Measurements from ENCODE around the gene UAP1L1.

Gene UAP1L1

GRCh38 chr9:137103206-137103999 is 26.1 kb downstream of the UAP1L1 start:
- no peak for DNase-seq

DNA sequence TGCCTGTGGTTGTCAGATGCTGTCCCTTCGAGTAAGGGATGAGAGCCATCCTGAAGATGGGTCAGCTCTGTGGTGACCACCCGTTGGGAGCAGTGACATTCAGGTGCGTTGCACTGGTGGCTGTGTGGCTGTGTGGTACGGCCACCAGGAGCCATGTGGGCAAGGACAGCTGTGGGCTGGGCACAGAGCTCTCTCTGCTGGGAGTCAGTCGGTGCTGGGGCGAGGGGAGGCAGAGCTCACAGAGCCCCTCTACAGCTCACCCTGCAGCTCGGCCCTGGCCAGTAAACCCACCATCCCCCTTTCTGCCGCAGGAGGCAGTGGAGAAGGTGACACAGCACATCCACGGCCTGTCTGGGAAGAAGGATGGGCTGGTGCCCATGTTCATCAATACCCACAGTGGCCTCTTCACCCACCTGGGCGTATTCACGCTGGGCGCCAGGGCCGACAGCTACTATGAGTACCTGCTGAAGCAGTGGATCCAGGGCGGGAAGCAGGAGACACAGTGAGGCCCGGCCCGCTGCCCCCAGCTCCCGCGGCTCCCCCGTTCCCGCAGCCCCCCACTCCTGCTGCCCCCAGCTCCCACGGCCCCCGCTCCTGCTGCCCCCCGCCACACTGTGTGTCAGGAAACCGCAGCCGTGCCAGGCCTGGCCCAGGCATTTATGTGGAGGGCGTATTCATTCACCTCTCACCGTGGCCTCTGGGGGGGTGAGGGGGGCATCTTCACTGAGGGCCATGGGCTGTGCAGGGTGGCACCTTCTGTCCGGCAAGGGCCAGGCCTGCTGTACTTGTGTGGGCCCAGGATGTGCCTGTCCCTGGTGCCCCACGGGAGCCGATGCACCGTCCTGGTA is 28.7 kb downstream of the UAP1L1 start:
- DNase-seq, result no peak

GRCh38 chr9:137106662-137107250 is 29.4 kb downstream of the UAP1L1 start:
- no peak for DNase-seq

DNA sequence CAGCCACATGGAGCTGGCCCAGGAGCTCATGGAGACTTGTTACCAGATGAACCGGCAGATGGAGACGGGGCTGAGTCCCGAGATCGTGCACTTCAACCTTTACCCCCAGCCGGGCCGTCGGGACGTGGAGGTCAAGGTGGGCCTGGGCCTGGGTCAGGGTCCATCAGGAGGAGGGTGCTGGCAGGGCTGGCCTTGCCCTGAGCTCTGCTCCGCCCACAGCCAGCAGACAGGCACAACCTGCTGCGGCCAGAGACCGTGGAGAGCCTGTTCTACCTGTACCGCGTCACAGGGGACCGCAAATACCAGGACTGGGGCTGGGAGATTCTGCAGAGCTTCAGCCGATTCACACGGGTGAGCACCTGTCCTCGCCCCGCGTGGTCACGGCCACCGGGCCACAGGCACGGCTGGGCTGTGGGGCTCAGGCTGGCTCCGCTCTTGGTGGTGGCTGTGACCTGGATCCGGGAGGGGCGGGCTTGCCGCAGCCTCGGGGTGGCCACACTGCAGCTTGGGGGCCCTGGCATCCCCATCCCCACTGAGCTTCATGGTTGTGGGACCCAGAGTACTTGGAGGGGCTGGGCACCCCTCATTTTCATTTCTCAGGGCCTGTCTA is 30.1 kb downstream of the UAP1L1 start:
- no peak for DNase-seq

DNA sequence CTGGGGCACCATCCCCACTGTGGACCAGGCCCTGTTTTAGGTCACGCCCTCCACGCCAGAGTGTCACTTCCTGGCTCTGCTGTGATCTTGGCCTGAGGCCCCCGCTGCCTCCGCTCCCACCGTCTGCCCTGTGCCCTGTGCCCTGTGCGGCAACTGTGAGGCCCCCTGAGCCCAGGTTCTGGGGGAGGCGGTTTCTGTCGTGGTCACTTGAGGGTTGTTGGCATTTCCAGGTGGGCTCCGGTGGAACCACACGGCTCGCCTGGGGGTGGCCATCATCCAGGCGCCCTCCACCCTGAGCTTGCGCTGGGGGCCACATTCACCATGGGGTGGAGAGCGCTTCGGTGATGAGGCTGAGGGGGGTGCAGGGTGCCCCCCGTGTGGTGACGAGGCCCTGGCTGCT is 30.7 kb downstream of the UAP1L1 start:
- DNase-seq, result no peak

DNA sequence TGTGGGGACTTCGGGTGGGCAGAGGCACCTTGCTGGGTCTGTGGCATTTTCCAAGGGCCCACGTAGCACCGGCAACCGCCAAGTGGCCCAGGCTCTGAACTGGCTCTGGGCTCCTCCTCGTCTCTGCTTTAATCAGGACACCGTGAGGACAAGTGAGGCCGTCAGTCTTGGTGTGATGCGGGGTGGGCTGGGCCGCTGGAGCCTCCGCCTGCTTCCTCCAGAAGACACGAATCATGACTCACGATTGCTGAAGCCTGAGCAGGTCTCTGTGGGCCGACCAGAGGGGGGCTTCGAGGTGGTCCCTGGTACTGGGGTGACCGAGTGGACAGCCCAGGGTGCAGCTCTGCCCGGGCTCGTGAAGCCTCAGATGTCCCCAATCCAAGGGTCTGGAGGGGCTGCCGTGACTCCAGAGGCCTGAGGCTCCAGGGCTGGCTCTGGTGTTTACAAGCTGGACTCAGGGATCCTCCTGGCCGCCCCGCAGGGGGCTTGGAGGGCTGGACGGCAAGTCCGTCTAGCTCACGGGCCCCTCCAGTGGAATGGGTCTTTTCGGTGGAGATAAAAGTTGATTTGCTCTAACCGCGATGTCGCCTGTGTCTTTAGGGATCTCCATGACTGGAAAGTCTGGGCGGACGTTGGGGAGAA is 31.4 kb downstream of the UAP1L1 start:
- DNase-seq, result no peak

- DNase-seq, result no peak
Observed at GRCh38 chr9:137109250-137110146, 32.2 kb downstream of the UAP1L1 start.

- no peak for DNase-seq
Observed at GRCh38 chr9:137110147-137110910, 33.0 kb downstream of the UAP1L1 start.

- no peak for DNase-seq
Observed at GRCh38 chr9:137110911-137111787, 33.8 kb downstream of the UAP1L1 start.

DNA sequence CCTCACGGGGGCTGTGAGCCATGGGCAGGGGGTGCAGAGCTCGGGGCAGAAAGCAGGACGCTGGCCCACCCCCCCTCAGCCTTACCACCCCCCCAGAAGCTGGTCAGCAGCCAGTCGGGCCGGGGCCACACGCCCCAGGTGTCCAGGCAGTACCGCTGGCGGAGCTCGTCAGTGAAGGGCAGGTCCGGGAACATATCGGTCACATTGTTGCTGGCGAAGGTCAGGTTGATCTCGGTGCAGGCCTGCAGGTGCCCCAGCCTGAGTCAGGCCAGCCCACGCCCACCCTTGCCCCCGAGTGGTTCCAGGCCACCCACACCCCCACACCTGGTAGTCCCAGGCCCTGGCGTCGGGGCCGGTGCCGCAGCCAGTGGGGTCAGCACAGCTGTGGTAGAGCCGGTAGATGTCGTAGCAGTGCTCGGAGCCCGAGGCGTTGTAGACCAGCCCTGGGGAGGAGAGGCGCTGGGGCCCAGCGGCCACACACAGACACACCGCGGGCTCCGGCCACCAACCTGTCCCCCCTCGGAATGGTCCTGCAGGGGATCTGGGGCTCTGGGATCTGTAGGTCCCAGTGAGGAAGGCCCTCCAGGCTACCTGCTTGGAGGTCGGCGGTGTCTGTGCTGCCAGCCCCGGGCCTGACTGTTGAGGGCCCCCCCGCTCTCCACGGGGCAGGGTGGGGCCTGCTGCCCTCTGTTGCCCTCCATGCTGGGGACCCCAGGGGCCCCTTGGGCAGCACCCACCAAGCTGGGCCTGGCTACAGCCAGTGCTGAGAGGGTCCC is 34.7 kb downstream of the UAP1L1 start:
- no peak for DNase-seq

- no peak for DNase-seq
Observed at GRCh38 chr9:137112564-137113384, 35.5 kb downstream of the UAP1L1 start.

- peak; percentile 69 for DNase-seq
Observed at GRCh38 chr9:137113385-137114159, 36.3 kb downstream of the UAP1L1 start.

DNA sequence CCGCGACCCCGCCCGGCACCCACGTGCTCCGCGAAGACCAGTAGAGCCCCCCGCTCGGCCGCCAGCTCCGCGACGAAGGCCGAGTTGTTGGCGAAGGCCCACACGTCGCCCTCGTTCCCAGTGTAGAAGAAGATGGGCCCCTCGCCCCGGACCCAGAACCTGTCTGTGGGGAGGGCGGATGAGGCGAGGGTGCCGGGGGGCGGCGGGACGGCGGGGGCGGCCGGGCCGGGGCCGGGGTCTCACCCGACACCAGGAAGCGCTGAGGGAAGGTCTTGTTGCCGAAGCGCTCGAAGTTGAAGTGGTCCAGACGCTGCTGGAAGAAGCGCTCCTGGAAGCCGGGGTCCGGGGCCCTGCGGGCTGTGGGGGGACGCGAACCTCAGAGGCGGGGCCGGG is 36.9 kb downstream of the UAP1L1 start:
- DNase-seq, result no peak

GRCh38 chr9:137114613-137115393 is 37.5 kb downstream of the UAP1L1 start, which contains the start of gene DPP7:
Gene DPP7 (minus strand): TSS chr9:137114733. CDS start chr9:137114713, 20 bp downstream.
- DNase-seq, result peak; percentile 87

DNA sequence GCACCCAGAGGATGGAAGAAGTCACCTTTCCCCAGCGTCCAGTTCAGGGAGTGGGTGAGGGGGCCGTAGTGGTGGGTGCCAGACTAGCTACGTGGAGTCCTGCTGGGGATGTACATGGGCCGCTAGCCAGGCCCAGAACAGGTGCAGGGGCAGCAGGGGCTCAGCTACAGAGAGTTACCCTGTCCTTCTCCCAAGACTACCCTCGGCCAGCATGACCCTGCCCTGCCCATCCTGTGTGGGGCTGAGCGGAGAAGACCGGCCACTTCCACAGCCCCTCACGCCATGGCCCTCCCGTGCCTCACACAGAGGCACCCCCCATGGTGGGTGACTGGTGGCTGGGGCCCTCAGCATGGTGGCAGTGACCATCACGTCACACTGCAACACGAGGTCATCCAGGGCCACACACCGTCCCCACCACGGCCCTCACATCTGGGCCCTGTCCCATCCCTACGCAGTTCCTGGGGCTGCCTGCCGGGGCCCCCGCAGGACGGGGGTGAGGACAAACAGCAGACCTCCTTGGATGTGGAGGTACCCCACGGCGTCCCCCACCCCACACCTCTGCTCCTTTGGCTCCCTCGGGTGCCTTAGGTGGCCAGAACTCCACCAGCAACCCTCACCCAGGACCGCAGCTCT is 38.2 kb downstream of the UAP1L1 start:
- no peak for DNase-seq

DNA sequence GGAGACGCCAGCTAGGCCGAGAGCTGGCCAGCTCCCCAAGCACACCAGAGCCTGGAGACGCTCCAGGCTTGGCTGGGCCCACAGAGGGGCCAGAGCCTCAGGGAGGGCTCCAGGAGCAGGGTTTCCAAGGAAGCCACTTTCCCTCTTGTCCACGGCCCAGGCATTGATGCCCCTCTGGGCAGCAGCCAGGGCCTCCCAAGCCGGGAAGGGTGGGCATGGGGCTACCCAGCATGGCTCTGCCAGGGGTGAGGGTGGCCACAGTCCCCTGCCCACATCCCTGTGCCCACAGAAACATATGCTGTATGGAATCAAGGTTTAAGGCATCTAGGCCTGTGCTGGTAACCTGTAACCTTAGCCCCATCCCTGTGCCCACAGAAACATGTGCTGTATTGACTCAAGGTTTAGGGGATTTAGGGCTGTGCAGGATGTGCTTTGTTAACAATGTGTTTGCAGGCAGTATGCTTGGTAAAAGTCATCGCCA is 38.8 kb downstream of the UAP1L1 start:
- DNase-seq, result no peak

Data from activated CD8-positive, alpha-beta memory T cell treated with anti-CD3 and anti-CD28 coated beads, Interleukin-2, amount 50 U/mL, for 48 hours (primary cell).